HepG2 (cell line): ENCODE measurements around the gene OR10R2. TPM values are rescaled to one million over a fixed set of nuclear protein-coding genes. Genes with fewer than 3 reads are reported as not detected.

Source experiments
- ATAC-seq: fragments of 200-7000 bp; cut with Tn5 transposase; 3 replicates; pipeline ENCODE4 v1.9.1; 2020; ENCODE audit warnings: mild to moderate bottlenecking, moderate library complexity
- BruUV-seq: library from RNA; stranded (reverse); fragments of 400-500 nt; replicated peaks from 2 replicates; lab custom pipeline; 2021; lab: Mats Ljungman, UMichigan
- CTCF ChIA-PET: fragments of 300-600 bp; formaldehyde crosslinking; extraction: SDS; loops from one replicate; lab custom pipeline; 2021; ENCODE audit warnings: low total read pairs, inconsistent platforms, low intra/inter-chr PET ratio; lab: Yijun Ruan, JAX
- POLR2A ChIA-PET: fragments of 350-600 bp; sonication (Branson Sonifier 250); formaldehyde crosslinking; loops from one replicate; lab custom pipeline; 2020; ENCODE audit warnings: antibody characterized with exemption, inconsistent platforms; lab: Yijun Ruan, JAX
- DNase-seq: peaks from one replicate; pipeline ENCODE4 v3.0.0-alpha.2; 2015; ENCODE audit warnings: low spot score
- FAIRE-seq: peaks from 3 replicates; lab custom pipeline; 2011; peaks lifted over from hg19 to GRCh38; lab: Jason Lieb, UNC
- H2AFZ ChIP-seq: one replicate; pipeline ENCODE4 v1.6.1; 2011; ENCODE audit warnings: low read length, inconsistent platforms
- H3K27ac ChIP-seq: fragments of 300-600 bp; 3 replicates; pipeline ENCODE4 v1.8.0; 2011; ENCODE audit warnings: mixed run types, mild to moderate bottlenecking, mixed read lengths, low read length, inconsistent platforms; ENCODE audit not compliant: insufficient read depth; ENCODE audit errors: extremely low read length
- H3K27me3 ChIP-seq, 2 experiments: fragments of 200-600 bp in 1 of 2; 2 replicates in 1 of 2; 3 replicates in 1 of 2; pipeline versions ENCODE4 v1.6.0 to v1.8.0; 2011; ENCODE audit warnings: low read length in 2 of 2, mild to moderate bottlenecking in 2 of 2, moderate library complexity in 2 of 2, inconsistent platforms in 1 of 2; ENCODE audit not compliant: insufficient read depth in 2 of 2, control insufficient read depth in 1 of 2
- H3K36me3 ChIP-seq, 2 experiments: fragments of 200-600 bp in 1 of 2; replicated peaks in 1 of 2; 2 replicates in 1 of 2; 3 replicates in 1 of 2; pipeline versions ENCODE4 v1.5.1 to v1.8.0; 2011; ENCODE audit warnings: low read length in 2 of 2, inconsistent platforms in 1 of 2; ENCODE audit not compliant: insufficient read depth in 2 of 2, control insufficient read depth in 1 of 2
- H3K4me1 ChIP-seq: 2 replicates; pipeline ENCODE4 v1.5.1; 2012; ENCODE audit warnings: low read length, inconsistent platforms; ENCODE audit not compliant: insufficient read depth
- H3K4me2 ChIP-seq: 2 replicates; pipeline ENCODE4 v1.6.0; 2011; ENCODE audit warnings: low read depth, low read length, inconsistent platforms
- H3K4me3 ChIP-seq, 3 experiments: fragments of 200-600 bp in 1 of 3; sonication (generic), shearing (Covaris generic) in 1 of 3; replicated peaks in 1 of 3; 2 replicates each; pipeline ENCODE4 v1.5.1; 2011 to 2016; ENCODE audit warnings: low read length in 3 of 3, inconsistent platforms in 2 of 3, low read depth in 2 of 3, mild to moderate bottlenecking in 2 of 3, control low read depth in 1 of 3, mixed read lengths in 1 of 3; ENCODE audit not compliant: insufficient read depth in 1 of 3
- H3K79me2 ChIP-seq: one replicate; pipeline ENCODE4 v1.6.1; 2011; ENCODE audit warnings: low read length, inconsistent platforms; ENCODE audit not compliant: insufficient read depth
- H3K9ac ChIP-seq: 2 replicates; pipeline ENCODE4 v1.6.0; 2011; ENCODE audit warnings: mild to moderate bottlenecking, low read depth, low read length, inconsistent platforms; ENCODE audit not compliant: insufficient read depth
- H3K9me3 ChIP-seq: 2 replicates; pipeline ENCODE4 v1.5.1; 2012; ENCODE audit warnings: mild to moderate bottlenecking, low read length
- H4K20me1 ChIP-seq: 2 replicates; pipeline ENCODE4 v1.6.0; 2011; ENCODE audit warnings: inconsistent platforms, mild to moderate bottlenecking, low read length, moderate library complexity; ENCODE audit not compliant: insufficient read depth
- CENPBD1 ChIP-seq: sonication (generic); formaldehyde crosslinking; IDR thresholded peaks from 2 replicates; pipeline ENCODE4 v1.8.0; 2022; ENCODE audit warnings: missing genetic modification reagents, low read depth, mild to moderate bottlenecking, borderline replicate concordance
- CREBL2 ChIP-seq: sonication (generic); formaldehyde crosslinking; IDR thresholded peaks from 2 replicates; pipeline ENCODE4 v1.8.1; 2023; ENCODE audit warnings: missing genetic modification reagents, mild to moderate bottlenecking, borderline replicate concordance
- PHF8 ChIP-seq: sonication (generic); formaldehyde crosslinking; IDR thresholded peaks from 2 replicates; pipeline ENCODE4 v1.5.0; 2020; ENCODE audit warnings: missing genetic modification reagents
- SKIL ChIP-seq: sonication (generic); formaldehyde crosslinking; IDR thresholded peaks from 2 replicates; pipeline ENCODE4 v1.8.0; 2022; ENCODE audit warnings: missing genetic modification reagents, mild to moderate bottlenecking, moderate library complexity, borderline replicate concordance
- SSRP1 ChIP-seq: IDR thresholded peaks from 2 replicates; pipeline ENCODE4 v1.6.1; 2016; ENCODE audit warnings: control low read depth
- TFDP2 ChIP-seq: sonication (generic); formaldehyde crosslinking; IDR thresholded peaks from 2 replicates; pipeline ENCODE4 v1.4.0; 2020; ENCODE audit warnings: missing genetic modification reagents
- ZNF138 ChIP-seq: sonication (generic); formaldehyde crosslinking; IDR thresholded peaks from 2 replicates; pipeline ENCODE4 v1.5.0; 2020; ENCODE audit warnings: mild to moderate bottlenecking, low read depth, missing genetic modification reagents
- ZNF230 ChIP-seq: sonication (generic); formaldehyde crosslinking; IDR thresholded peaks from 2 replicates; pipeline ENCODE4 v1.4.0; 2020; ENCODE audit warnings: mild to moderate bottlenecking, missing genetic modification reagents
- ZNF512B ChIP-seq: sonication (generic); formaldehyde crosslinking; IDR thresholded peaks from 2 replicates; pipeline ENCODE4 v1.5.1; 2020; ENCODE audit warnings: missing genetic modification reagents, mild to moderate bottlenecking, borderline replicate concordance
- ZNF513 ChIP-seq: sonication (generic); formaldehyde crosslinking; conservative IDR thresholded peaks from 2 replicates; pipeline ENCODE4 v1.5.0; 2020; ENCODE audit warnings: missing genetic modification reagents
- ZNF589 ChIP-seq: sonication (generic); formaldehyde crosslinking; conservative IDR thresholded peaks from 2 replicates; pipeline ENCODE4 v1.8.0; 2022; ENCODE audit warnings: mild to moderate bottlenecking, moderate library complexity, missing genetic modification reagents
- ZNF746 ChIP-seq: sonication (generic); formaldehyde crosslinking; IDR thresholded peaks from 2 replicates; pipeline ENCODE4 v1.8.0; 2022; ENCODE audit warnings: mild to moderate bottlenecking, missing genetic modification reagents
- WGBS: methylation state at CpG from one replicate; pipeline ENCODE4 v1.1.6; 2017; ENCODE audit warnings: low lambda C conversion rate; 5-methylcytosine and 5-hydroxymethylcytosine counted together
- in situ Hi-C: cut with HindIII; loops from 2 replicates; pipeline ENCODE4 v1.10.0; 2017; ENCODE audit warnings: low pct_unique_long_range_greater_than_20kb; ENCODE audit not compliant: extremely low pct_ligation_motif_present
- intact Hi-C: fragments of 100-400 bp; cut with micrococcal nuclease; formaldehyde crosslinking; loops from one replicate; pipeline ENCODE4 v1.10.0; 2022; ENCODE audit not compliant: unreplicated experiment
- polyA plus RNA-seq, 8 experiments: library from polyadenylated mRNA; depleted of rRNA in 3 of 8; stranded (reverse) in 7 of 8; unstranded in 1 of 8; fragments of >200 nt; fragmentation: Illumina TruSeq in 4 of 8; extraction: Trizol in 4 of 8; gene quantifications; 2 replicates each; pipeline versions ENCODE4 v1.2.1 to v1.2.3, GENCODE V29; 2011 to 2016; ENCODE audit warnings: low read depth in 4 of 8, missing spikeins in 1 of 8, mixed read lengths in 1 of 8; ENCODE audit not compliant: insufficient read depth in 1 of 8
- total RNA-seq, 5 experiments: library from RNA; depleted of rRNA; stranded (reverse); fragments of >200 nt; fragmentation: Illumina TruSeq; extraction: Trizol; gene quantifications; 2 replicates each; pipeline ENCODE4 v1.2.3, GENCODE V29; 2016; ENCODE audit warnings: low read depth in 1 of 5
- TF ChIP-seq, protein P1 (sequence below): sonication (generic); formaldehyde crosslinking; IDR thresholded peaks from 2 replicates; pipeline ENCODE4 v1.5.1; 2020; ENCODE audit warnings: mild to moderate bottlenecking, missing genetic modification reagents

The OR10R2 gene
- total and polyA plus RNA-seq, 2 of the 13 experiments (the other 11 are each of a cell fraction or from before 2014, with no cell fraction given), result not detected

DNA sequence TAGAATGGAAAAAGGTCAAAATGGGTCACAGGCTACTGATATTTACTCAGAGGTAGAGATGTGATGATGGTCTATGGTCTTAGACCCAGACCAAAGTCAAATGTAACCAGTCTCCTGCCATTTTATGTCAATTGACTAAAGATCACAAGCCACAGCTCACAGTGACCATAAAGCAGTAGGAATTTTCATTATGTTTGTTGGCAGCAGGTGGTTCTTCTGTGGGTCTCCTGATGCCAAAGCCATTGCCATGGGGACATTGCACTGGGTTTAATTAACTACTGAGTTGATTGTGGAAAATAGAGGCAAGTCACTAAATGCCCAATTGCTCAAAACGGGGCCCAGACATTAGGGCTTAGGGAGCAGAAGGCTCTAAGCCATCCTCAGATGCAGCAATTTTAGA is 45.9 kb upstream of the OR10R2 start, which contains the start of gene OR10K2:
TSS of gene OR10K2 (minus strand) at position 101 of the 400 bp plus-strand sequence. CDS start 5,371 bp downstream, outside the sequence.
- POLR2A ChIA-PET, result no interaction called here
- Histone ChIP-seq H3K4me3 (no peak within 1 kb of the TSS), H3K9ac (no peak within 1 kb of the TSS), H4K20me1 (no peaks in the 10 kb centered on the region), H2AFZ (no peak within 1 kb of the TSS), H3K36me3 (no peaks in the 10 kb centered on the region), H3K27me3 (no peaks in the 10 kb centered on the region), H3K79me2 (no peaks in the 10 kb centered on the region), H3K9me3 (peaks cover 47% of the 10 kb centered on the region), H3K4me1 (no peaks in the 10 kb centered on the region), H3K27ac (no peak within 1 kb of the TSS), H3K4me2 (no peak within 1 kb of the TSS)
- no peak for ATAC-seq
- 0% methylated on average over 1 of the region's 1 CpG for WGBS
- CTCF ChIA-PET, result no interaction called here
- in situ Hi-C loops, result no loop called here
- intact Hi-C loops, result no loop called here
- no peak for DNase-seq
- BruUV-seq, result no TSS peak
- FAIRE-seq, result no peak
- no peak for TF ChIP-seq SKIL (CRISPR knock-in tag)
- TF ChIP-seq ZNF512B (CRISPR knock-in tag), result no peak
- no peak for TF ChIP-seq ZNF230 (CRISPR knock-in tag)
- TF ChIP-seq ZNF746 (CRISPR knock-in tag), result no peak
- TF ChIP-seq PHF8, result no peak
- no peak for TF ChIP-seq CREBL2 (CRISPR knock-in tag)
- TF ChIP-seq SSRP1 (CRISPR knock-in tag), result no peak
- no peak for TF ChIP-seq ZNF138 (CRISPR knock-in tag)
- no peak for TF ChIP-seq ZNF513 (CRISPR knock-in tag)
- no peak for TF ChIP-seq CENPBD1 (CRISPR knock-in tag)
- no peak for TF ChIP-seq ZNF589 (CRISPR knock-in tag)
- TF ChIP-seq, protein P1, sequence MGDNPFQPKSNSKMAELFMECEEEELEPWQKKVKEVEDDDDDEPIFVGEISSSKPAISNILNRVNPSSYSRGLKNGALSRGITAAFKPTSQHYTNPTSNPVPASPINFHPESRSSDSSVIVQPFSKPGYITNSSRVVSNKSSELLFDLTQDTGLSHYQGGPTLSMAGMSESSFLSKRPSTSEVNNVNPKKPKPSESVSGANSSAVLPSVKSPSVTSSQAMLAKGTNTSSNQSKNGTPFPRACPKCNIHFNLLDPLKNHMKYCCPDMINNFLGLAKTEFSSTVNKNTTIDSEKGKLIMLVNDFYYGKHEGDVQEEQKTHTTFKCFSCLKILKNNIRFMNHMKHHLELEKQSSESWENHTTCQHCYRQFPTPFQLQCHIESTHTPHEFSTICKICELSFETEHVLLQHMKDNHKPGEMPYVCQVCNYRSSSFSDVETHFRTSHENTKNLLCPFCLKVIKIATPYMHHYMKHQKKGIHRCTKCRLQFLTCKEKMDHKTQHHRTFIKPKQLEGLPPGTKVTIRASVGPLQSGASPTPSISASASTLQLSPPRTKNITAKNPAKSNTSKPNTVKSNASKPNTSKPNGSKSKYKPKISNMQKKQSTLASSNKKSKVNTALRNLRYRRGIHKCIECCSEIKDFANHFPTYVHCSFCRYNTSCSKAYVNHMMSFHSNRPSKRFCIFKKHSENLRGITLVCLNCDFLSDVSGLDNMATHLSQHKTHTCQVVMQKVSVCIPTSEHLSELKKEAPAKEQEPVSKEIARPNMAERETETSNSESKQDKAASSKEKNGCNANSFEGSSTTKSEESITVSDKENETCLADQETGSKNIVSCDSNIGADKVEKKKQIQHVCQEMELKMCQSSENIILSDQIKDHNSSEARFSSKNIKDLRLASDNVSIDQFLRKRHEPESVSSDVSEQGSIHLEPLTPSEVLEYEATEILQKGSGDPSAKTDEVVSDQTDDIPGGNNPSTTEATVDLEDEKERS (CRISPR knock-in tag), result no peak
- TF ChIP-seq TFDP2 (CRISPR knock-in tag), result no peak
